H9 (cell line): ENCODE data around the gene ADISSP. TPM values are rescaled to one million over a fixed set of nuclear protein-coding genes. Genes with fewer than 3 reads are reported as not detected.

Experiments
- DNase-seq: peaks from one replicate; pipeline ENCODE4 v3.0.0-alpha.2; 2017
- H2AFZ ChIP-seq: one replicate; pipeline ENCODE4 v1.6.1; 2013; ENCODE audit warnings: mild to moderate bottlenecking, low read length, control low read depth, moderate library complexity
- H2AK5ac ChIP-seq: 2 replicates; pipeline ENCODE4 v1.6.1; 2013; ENCODE audit warnings: low read length, control low read depth, mixed read lengths; ENCODE audit not compliant: insufficient read length
- H2BK120ac ChIP-seq: one replicate; pipeline ENCODE4 v1.6.1; 2013; ENCODE audit warnings: low read depth, mild to moderate bottlenecking, low read length, control low read depth, inconsistent platforms; ENCODE audit not compliant: poor library complexity, severe bottlenecking
- H2BK12ac ChIP-seq: 2 replicates; pipeline ENCODE4 v1.6.1; 2013; ENCODE audit warnings: low read length, control low read depth, mixed read lengths, low read depth; ENCODE audit not compliant: insufficient read length
- H2BK15ac ChIP-seq: 2 replicates; pipeline ENCODE4 v1.6.1; 2013; ENCODE audit warnings: low read depth, low read length, control low read depth
- H2BK20ac ChIP-seq: one replicate; pipeline ENCODE4 v1.6.1; 2013; ENCODE audit warnings: low read depth, mild to moderate bottlenecking, low read length, control low read depth, inconsistent platforms; ENCODE audit not compliant: poor library complexity, severe bottlenecking
- H2BK5ac ChIP-seq: 2 replicates; pipeline ENCODE4 v1.6.1; 2013; ENCODE audit warnings: low read length, control low read depth, mixed read lengths; ENCODE audit not compliant: insufficient read length
- H3K14ac ChIP-seq: 2 replicates; pipeline ENCODE4 v1.6.1; 2013; ENCODE audit warnings: low read length, control low read depth; ENCODE audit not compliant: insufficient read depth
- H3K18ac ChIP-seq: 2 replicates; pipeline ENCODE4 v1.6.1; 2013; ENCODE audit warnings: low read depth, mild to moderate bottlenecking, mixed read lengths, low read length, control low read depth; ENCODE audit not compliant: insufficient read length
- H3K23ac ChIP-seq: 2 replicates; pipeline ENCODE4 v1.6.1; 2013; ENCODE audit warnings: low read length, control low read depth, mixed read lengths, low read depth; ENCODE audit not compliant: insufficient read length
- H3K23me2 ChIP-seq: 2 replicates; pipeline ENCODE4 v1.6.1; 2013; ENCODE audit warnings: low read depth, mild to moderate bottlenecking, mixed read lengths, low read length, control low read depth; ENCODE audit not compliant: insufficient read length, poor library complexity, severe bottlenecking
- H3K27ac ChIP-seq: 2 replicates; pipeline ENCODE4 v1.5.1; 2013; ENCODE audit warnings: low read length, control low read depth, mixed read lengths, low read depth; ENCODE audit not compliant: insufficient read length
- H3K27me3 ChIP-seq: 2 replicates; pipeline ENCODE4 v1.6.1; 2013; ENCODE audit warnings: low read length, control low read depth, inconsistent platforms; ENCODE audit not compliant: insufficient read depth
- H3K4ac ChIP-seq: 2 replicates; pipeline ENCODE4 v1.6.1; 2013; ENCODE audit warnings: low read depth, mild to moderate bottlenecking, control low read depth, inconsistent platforms, low read length, moderate library complexity
- H3K4me1 ChIP-seq: 2 replicates; pipeline ENCODE4 v1.6.1; 2013; ENCODE audit warnings: low read length, control low read depth, inconsistent platforms; ENCODE audit not compliant: insufficient read depth
- H3K4me2 ChIP-seq: 2 replicates; pipeline ENCODE4 v1.6.1; 2013; ENCODE audit warnings: low read length, control low read depth, mixed read lengths; ENCODE audit not compliant: insufficient read length, insufficient read depth
- H3K56ac ChIP-seq: 2 replicates; pipeline ENCODE4 v1.6.1; 2013; ENCODE audit warnings: low read depth, mild to moderate bottlenecking, mixed read lengths, low read length, control low read depth; ENCODE audit not compliant: insufficient read length
- H3K79me1 ChIP-seq: 2 replicates; pipeline ENCODE4 v1.6.1; 2013; ENCODE audit warnings: low read depth, mild to moderate bottlenecking, moderate library complexity, low read length, control low read depth, inconsistent platforms; ENCODE audit not compliant: insufficient read depth, poor library complexity, severe bottlenecking
- H3K79me2 ChIP-seq: 2 replicates; pipeline ENCODE4 v1.6.1; 2013; ENCODE audit warnings: low read length, control low read depth, inconsistent platforms; ENCODE audit not compliant: insufficient read depth
- H3K9ac ChIP-seq: 2 replicates; pipeline ENCODE4 v1.6.1; 2013; ENCODE audit warnings: low read length, control low read depth, mixed read lengths; ENCODE audit not compliant: insufficient read length; ENCODE audit errors: extremely low read depth
- H3K9me3 ChIP-seq: one replicate; pipeline ENCODE4 v1.6.1; 2013; ENCODE audit warnings: low read depth, low read length, inconsistent platforms; ENCODE audit not compliant: control insufficient read depth
- H3T11ph ChIP-seq: one replicate; pipeline ENCODE4 v1.6.1; 2013; ENCODE audit warnings: mild to moderate bottlenecking, low read length, control low read depth, inconsistent platforms
- H4K20me1 ChIP-seq: one replicate; pipeline ENCODE4 v1.6.1; 2013; ENCODE audit not compliant: control insufficient read depth, insufficient read length, insufficient read depth
- H4K5ac ChIP-seq: 2 replicates; pipeline ENCODE4 v1.6.1; 2013; ENCODE audit warnings: low read depth, mild to moderate bottlenecking, mixed read lengths, low read length, control low read depth; ENCODE audit not compliant: insufficient read length
- H4K8ac ChIP-seq: replicated peaks from 2 replicates; pipeline ENCODE4 v1.6.1; 2013; ENCODE audit warnings: low read length, control low read depth, mixed read lengths, low read depth; ENCODE audit not compliant: insufficient read length
- H4K91ac ChIP-seq: 2 replicates; pipeline ENCODE4 v1.6.1; 2013; ENCODE audit warnings: low read depth, mild to moderate bottlenecking, moderate library complexity, mixed read lengths, low read length, control low read depth; ENCODE audit not compliant: insufficient read length
- H3K27ac Mint-ChIP-seq, 3 experiments: 2 replicates in 2 of 3; 3 replicates in 1 of 3; pipeline ENCODE4 v1.8.0; 2020 to 2021; ENCODE audit warnings: mixed read lengths in 3 of 3, mild to moderate bottlenecking in 1 of 3, moderate library complexity in 1 of 3
- H3K27me3 Mint-ChIP-seq: 2 replicates; pipeline ENCODE4 v1.8.0; 2021; ENCODE audit warnings: low read depth, mild to moderate bottlenecking, moderate library complexity, mixed read lengths
- H3K36me3 Mint-ChIP-seq, 3 experiments: 2 replicates in 2 of 3; 3 replicates in 1 of 3; pipeline ENCODE4 v1.8.0; 2020 to 2021; ENCODE audit warnings: low read depth in 3 of 3, mixed read lengths in 3 of 3; ENCODE audit not compliant: insufficient read depth in 1 of 3
- H3K4me1 Mint-ChIP-seq, 2 experiments: 2 replicates each; pipeline ENCODE4 v1.8.0; 2020; ENCODE audit warnings: mixed read lengths in 2 of 2
- H3K4me3 Mint-ChIP-seq, 2 experiments: 2 replicates in 1 of 2; 3 replicates in 1 of 2; pipeline ENCODE4 v1.8.0; 2020 to 2021; ENCODE audit warnings: mild to moderate bottlenecking in 2 of 2, mixed read lengths in 2 of 2, moderate library complexity in 1 of 2
- H3K9me3 Mint-ChIP-seq, 2 experiments: 2 replicates in 1 of 2; 3 replicates in 1 of 2; pipeline ENCODE4 v1.8.0; 2020; ENCODE audit warnings: mild to moderate bottlenecking in 2 of 2, mixed read lengths in 2 of 2, moderate library complexity in 1 of 2
- WGBS: extraction: QIAGEN DNeasy Blood & Tissue Kit; methylation state at CpG from one replicate; pipeline ENCODE4 v1.1.7; 2013; ENCODE audit warnings: missing lambda C conversion rate, low lambda C conversion rate, mixed read lengths; ENCODE audit not compliant: insufficient read length; ENCODE audit errors: extremely low coverage; 5-methylcytosine and 5-hydroxymethylcytosine counted together
- total RNA-seq: library from RNA; stranded (reverse); gene quantifications from 2 replicates; pipeline ENCODE4 v1.2.1, GENCODE V29; 2021
- TF ChIP-seq, protein P1 (sequence below): fragments of 200-600 bp; sonication (generic); conservative IDR thresholded peaks from 3 replicates; pipeline ENCODE4 v1.8.0; 2021; ENCODE audit warnings: antibody characterized with exemption, mild to moderate bottlenecking

Gene ADISSP
- total RNA-seq, 1 experiment from 2014 or later = 80.9 TPM

DNA sequence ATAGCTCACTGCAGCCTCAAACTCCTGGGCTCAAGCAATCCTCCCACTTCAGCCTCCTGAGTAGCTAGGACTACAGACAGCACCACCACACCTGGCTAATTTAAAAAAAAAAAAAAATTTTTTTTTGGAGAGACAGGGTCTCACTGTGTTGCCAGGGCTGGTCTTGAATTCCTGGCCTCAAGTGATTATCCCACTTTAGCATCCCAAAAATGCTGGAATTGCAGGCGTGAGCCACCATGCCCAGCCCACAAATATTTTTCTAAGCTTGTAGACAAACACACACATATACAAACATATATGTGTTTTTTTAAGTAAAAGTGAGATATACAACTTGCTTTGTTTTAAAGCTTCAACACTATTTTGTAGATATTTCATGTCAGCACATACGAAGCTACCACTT lies 24.3 kb downstream of the ADISSP start:
- no CpG with 5 or more reads among the region's 2 CpGs for WGBS
- Histone ChIP-seq H2BK5ac (no peak overlapping the region), H3K23me2 (peaks cover 11% of the 10 kb centered on the region), H3K4ac (no peak overlapping the region), H3K79me2 (no peaks in the 10 kb centered on the region), H3T11ph (no peak overlapping the region), H3K14ac (no peak overlapping the region), H4K91ac (no peak overlapping the region), H3K27ac (no peak overlapping the region), H3K9ac (no peak overlapping the region), H3K4me1 (peaks cover 3% of the 10 kb centered on the region; the same call in 1 of the 2 replicates), H2AK5ac (no peak overlapping the region), H3K79me1 (no peaks in the 10 kb centered on the region), H4K20me1 (no peaks in the 10 kb centered on the region), H3K27me3 (no peaks in the 10 kb centered on the region), H2BK120ac (no peak overlapping the region), H3K56ac (no peak overlapping the region), H2BK12ac (no peak overlapping the region), H3K23ac (no peak overlapping the region), H2AFZ (no peak overlapping the region), H3K9me3 (no peaks in the 10 kb centered on the region), H2BK20ac (no peak overlapping the region), H4K8ac (no peak overlapping the region), H4K5ac (no peak overlapping the region), H2BK15ac (no peak overlapping the region), H3K4me2 (no peak overlapping the region), H3K18ac (no peak overlapping the region)
- TF ChIP-seq, protein P1, sequence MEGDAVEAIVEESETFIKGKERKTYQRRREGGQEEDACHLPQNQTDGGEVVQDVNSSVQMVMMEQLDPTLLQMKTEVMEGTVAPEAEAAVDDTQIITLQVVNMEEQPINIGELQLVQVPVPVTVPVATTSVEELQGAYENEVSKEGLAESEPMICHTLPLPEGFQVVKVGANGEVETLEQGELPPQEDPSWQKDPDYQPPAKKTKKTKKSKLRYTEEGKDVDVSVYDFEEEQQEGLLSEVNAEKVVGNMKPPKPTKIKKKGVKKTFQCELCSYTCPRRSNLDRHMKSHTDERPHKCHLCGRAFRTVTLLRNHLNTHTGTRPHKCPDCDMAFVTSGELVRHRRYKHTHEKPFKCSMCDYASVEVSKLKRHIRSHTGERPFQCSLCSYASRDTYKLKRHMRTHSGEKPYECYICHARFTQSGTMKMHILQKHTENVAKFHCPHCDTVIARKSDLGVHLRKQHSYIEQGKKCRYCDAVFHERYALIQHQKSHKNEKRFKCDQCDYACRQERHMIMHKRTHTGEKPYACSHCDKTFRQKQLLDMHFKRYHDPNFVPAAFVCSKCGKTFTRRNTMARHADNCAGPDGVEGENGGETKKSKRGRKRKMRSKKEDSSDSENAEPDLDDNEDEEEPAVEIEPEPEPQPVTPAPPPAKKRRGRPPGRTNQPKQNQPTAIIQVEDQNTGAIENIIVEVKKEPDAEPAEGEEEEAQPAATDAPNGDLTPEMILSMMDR = no peak
- Mint-ChIP-seq H3K4me1 (peaks cover 17 to 36% of the 10 kb centered on the region in 2 experiments), H3K27ac (no peak overlapping the region), H3K27me3 (peaks cover 35% of the 10 kb centered on the region), H3K36me3 (no peaks in the 10 kb centered on the region), H3K9me3 (no peaks in the 10 kb centered on the region), H3K4me3 (no peak overlapping the region; a peak in 2 of 5 replicates)
- DNase-seq = no peak
